Vagina (tissue), 2 donors: ENCODE results near the gene TRPV6.

ENCODE experiments used
- POLR2A ChIP-seq, 2 donors: fragments of 450-650 bp; IDR thresholded peaks; one replicate each; pipeline ENCODE4 v1.6.1; 2017; ENCODE audit warnings: antibody characterized with exemption in 2 of 2, mild to moderate bottlenecking in 2 of 2, moderate library complexity in 2 of 2
- TF ChIP-seq, protein P1 (sequence below), 3 experiments: fragments of 450-650 bp in 2 of 3; fragments of 200-600 bp in 1 of 3; sonication (generic) in 1 of 3; IDR thresholded peaks; one replicate each; pipeline ENCODE4 v1.5.1; 2017 to 2019; ENCODE audit warnings: antibody characterized with exemption in 3 of 3, mild to moderate bottlenecking in 2 of 3, moderate library complexity in 2 of 3

- TF ChIP-seq, protein P1, sequence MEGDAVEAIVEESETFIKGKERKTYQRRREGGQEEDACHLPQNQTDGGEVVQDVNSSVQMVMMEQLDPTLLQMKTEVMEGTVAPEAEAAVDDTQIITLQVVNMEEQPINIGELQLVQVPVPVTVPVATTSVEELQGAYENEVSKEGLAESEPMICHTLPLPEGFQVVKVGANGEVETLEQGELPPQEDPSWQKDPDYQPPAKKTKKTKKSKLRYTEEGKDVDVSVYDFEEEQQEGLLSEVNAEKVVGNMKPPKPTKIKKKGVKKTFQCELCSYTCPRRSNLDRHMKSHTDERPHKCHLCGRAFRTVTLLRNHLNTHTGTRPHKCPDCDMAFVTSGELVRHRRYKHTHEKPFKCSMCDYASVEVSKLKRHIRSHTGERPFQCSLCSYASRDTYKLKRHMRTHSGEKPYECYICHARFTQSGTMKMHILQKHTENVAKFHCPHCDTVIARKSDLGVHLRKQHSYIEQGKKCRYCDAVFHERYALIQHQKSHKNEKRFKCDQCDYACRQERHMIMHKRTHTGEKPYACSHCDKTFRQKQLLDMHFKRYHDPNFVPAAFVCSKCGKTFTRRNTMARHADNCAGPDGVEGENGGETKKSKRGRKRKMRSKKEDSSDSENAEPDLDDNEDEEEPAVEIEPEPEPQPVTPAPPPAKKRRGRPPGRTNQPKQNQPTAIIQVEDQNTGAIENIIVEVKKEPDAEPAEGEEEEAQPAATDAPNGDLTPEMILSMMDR (IDR thresholded peaks at IDR 0.05) = no peak
- TF ChIP-seq POLR2A (IDR thresholded peaks at IDR 0.05) = no peak
These were observed 34.3 kb downstream of the TRPV6 start for GRCh38 chr7:142851269-142851668.
